GM12878 (cell line): ENCODE results near the gene CDC42EP3.

ENCODE experiments used
- ATF7 ChIP-seq: fragments of 450-650 bp; IDR thresholded peaks from 2 replicates; pipeline ENCODE4 v1.6.1; 2016; ENCODE audit warnings: low read depth, mild to moderate bottlenecking
- KDM1A ChIP-seq: fragments of 200-600 bp; sonication (generic); IDR thresholded peaks from 2 replicates; pipeline ENCODE4 v1.6.1; 2016; ENCODE audit warnings: borderline replicate concordance

- TF ChIP-seq ATF7 (no peak), KDM1A (no peak)
These were observed 33.5 kb downstream of the CDC42EP3 start for GRCh38 chr2:37637985-37638384.
